ENCODE results near the gene CBX7.

CBX7 gene

GRCh38 chr22:39155421-39155820 is 2.9 kb upstream of the CBX7 start:
- no peaks in the 10 kb centered on the region for H3K36me3 ChIP-seq (ENCODE audit: low read depth)
- ATAC-seq (ENCODE audit: low read depth) (no peak), DNase-seq (ENCODE audit: low spot score) (no peak)
- H3K4me3 ChIP-seq (ENCODE audit: severe bottlenecking) = no peak overlapping the region
- TF ChIP-seq, protein P1, sequence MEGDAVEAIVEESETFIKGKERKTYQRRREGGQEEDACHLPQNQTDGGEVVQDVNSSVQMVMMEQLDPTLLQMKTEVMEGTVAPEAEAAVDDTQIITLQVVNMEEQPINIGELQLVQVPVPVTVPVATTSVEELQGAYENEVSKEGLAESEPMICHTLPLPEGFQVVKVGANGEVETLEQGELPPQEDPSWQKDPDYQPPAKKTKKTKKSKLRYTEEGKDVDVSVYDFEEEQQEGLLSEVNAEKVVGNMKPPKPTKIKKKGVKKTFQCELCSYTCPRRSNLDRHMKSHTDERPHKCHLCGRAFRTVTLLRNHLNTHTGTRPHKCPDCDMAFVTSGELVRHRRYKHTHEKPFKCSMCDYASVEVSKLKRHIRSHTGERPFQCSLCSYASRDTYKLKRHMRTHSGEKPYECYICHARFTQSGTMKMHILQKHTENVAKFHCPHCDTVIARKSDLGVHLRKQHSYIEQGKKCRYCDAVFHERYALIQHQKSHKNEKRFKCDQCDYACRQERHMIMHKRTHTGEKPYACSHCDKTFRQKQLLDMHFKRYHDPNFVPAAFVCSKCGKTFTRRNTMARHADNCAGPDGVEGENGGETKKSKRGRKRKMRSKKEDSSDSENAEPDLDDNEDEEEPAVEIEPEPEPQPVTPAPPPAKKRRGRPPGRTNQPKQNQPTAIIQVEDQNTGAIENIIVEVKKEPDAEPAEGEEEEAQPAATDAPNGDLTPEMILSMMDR (IDR thresholded peaks at IDR 0.05; ENCODE audit: poor library complexity, severe bottlenecking) = no peak
- H3K27ac ChIP-seq (ENCODE audit: poor library complexity, severe bottlenecking) = no peak overlapping the region
- H3K4me1 ChIP-seq (ENCODE audit: insufficient read depth, poor library complexity, severe bottlenecking) = no peaks in the 10 kb centered on the region
- no peaks in the 10 kb centered on the region for H3K27me3 ChIP-seq (ENCODE audit: insufficient read depth, poor library complexity, severe bottlenecking)
- H3K9me3 ChIP-seq (ENCODE audit: severe bottlenecking) = no peaks in the 10 kb centered on the region

- no peak for DNase-seq (ENCODE audit: low spot score)
- H3K36me3 ChIP-seq (ENCODE audit: low read depth) = no peaks in the 10 kb centered on the region
- peak overlapping the region; percentile 46 for H3K4me3 ChIP-seq (ENCODE audit: severe bottlenecking)
- peak overlapping the region; percentile 36 for H3K27ac ChIP-seq (ENCODE audit: poor library complexity, severe bottlenecking)
- no peaks in the 10 kb centered on the region for H3K9me3 ChIP-seq (ENCODE audit: severe bottlenecking)
- H3K4me1 ChIP-seq (ENCODE audit: insufficient read depth, poor library complexity, severe bottlenecking) = no peaks in the 10 kb centered on the region
- ATAC-seq (ENCODE audit: low read depth) = peak; percentile 8; the same call in 2 of the 3 replicates
- no peaks in the 10 kb centered on the region for H3K27me3 ChIP-seq (ENCODE audit: insufficient read depth, poor library complexity, severe bottlenecking)
- TF ChIP-seq, protein P1 (IDR thresholded peaks at IDR 0.05; ENCODE audit: poor library complexity, severe bottlenecking) = no peak
These were observed 789 bp upstream of the CBX7 start for GRCh38 chr22:39153220-39153717.

DNA sequence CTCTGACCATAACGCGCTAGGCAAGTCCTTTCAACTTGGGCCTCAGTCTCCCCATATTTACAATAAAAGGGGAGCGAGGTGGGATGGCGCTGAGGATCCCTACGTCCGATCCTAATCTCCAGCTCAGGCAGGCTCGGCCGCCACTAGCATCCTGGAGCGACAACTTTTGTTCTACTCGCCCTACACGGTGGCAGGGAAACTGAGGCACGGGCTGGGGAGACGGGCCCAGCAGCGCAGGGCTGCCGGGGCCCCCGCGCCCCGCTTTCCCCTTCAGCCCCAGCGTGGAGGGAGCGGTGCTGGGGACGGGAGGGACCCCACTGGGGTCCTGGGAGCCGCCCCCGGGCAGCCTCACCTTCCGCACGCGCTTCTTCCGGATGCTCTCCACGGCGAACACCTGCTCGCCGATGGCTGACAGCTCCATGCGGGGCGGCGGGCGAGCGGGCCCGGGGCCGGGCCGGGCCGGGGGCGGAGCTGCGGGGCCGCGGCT is 413 bp downstream of the CBX7 start:
- DNase-seq (ENCODE audit: low spot score) (no peak), ATAC-seq (ENCODE audit: low read depth) (no peak; the same call in 1 of the 3 replicates)
- no peaks in the 10 kb centered on the region for H3K9me3 ChIP-seq (ENCODE audit: severe bottlenecking)
- H3K4me3 ChIP-seq (ENCODE audit: severe bottlenecking) = peak overlapping the region; percentile 46
- H3K36me3 ChIP-seq (ENCODE audit: low read depth) = no peaks in the 10 kb centered on the region
- no peaks in the 10 kb centered on the region for H3K4me1 ChIP-seq (ENCODE audit: insufficient read depth, poor library complexity, severe bottlenecking)
- no peaks in the 10 kb centered on the region for H3K27me3 ChIP-seq (ENCODE audit: insufficient read depth, poor library complexity, severe bottlenecking)
- no peak overlapping the region for H3K27ac ChIP-seq (ENCODE audit: poor library complexity, severe bottlenecking)
- TF ChIP-seq, protein P1 (IDR thresholded peaks at IDR 0.05; ENCODE audit: poor library complexity, severe bottlenecking) = no peak

- H3K4me3 ChIP-seq (ENCODE audit: severe bottlenecking) = no peak overlapping the region
- TF ChIP-seq, protein P1 (IDR thresholded peaks at IDR 0.05; ENCODE audit: poor library complexity, severe bottlenecking) = no peak
- H3K27me3 ChIP-seq (ENCODE audit: insufficient read depth, poor library complexity, severe bottlenecking) = no peaks in the 10 kb centered on the region
- ATAC-seq (ENCODE audit: low read depth) = no peak
- H3K9me3 ChIP-seq (ENCODE audit: severe bottlenecking) = no peaks in the 10 kb centered on the region
- H3K27ac ChIP-seq (ENCODE audit: poor library complexity, severe bottlenecking) = no peak overlapping the region
- H3K36me3 ChIP-seq (ENCODE audit: low read depth) = no peaks in the 10 kb centered on the region
- DNase-seq (ENCODE audit: low spot score) = no peak
- H3K4me1 ChIP-seq (ENCODE audit: insufficient read depth, poor library complexity, severe bottlenecking) = no peaks in the 10 kb centered on the region
These were observed 1.0 kb downstream of the CBX7 start for GRCh38 chr22:39151329-39151975.

DNA sequence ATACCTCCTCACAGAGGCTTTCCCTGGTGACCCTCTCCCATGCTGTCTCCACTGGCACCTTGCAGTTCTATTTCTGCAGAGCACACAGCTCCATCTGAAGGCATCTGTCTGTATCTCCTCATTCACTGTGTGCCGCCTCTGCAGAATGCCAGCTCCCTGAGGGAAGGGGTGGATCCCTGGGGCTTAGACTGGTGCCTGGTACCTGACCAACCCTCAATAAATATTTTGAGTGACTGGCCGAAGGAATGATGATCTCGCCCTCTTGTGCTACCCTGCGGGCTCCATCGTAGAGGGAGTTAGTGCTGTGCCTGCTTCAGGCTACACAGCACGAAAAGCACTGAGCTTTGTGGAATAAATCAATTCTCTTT is 1.6 kb downstream of the CBX7 start:
- H3K36me3 ChIP-seq (ENCODE audit: low read depth) = no peaks in the 10 kb centered on the region
- no peak overlapping the region for H3K27ac ChIP-seq (ENCODE audit: poor library complexity, severe bottlenecking)
- H3K4me3 ChIP-seq (ENCODE audit: severe bottlenecking) = no peak overlapping the region
- H3K9me3 ChIP-seq (ENCODE audit: severe bottlenecking) = no peaks in the 10 kb centered on the region
- H3K27me3 ChIP-seq (ENCODE audit: insufficient read depth, poor library complexity, severe bottlenecking) = no peaks in the 10 kb centered on the region
- no peaks in the 10 kb centered on the region for H3K4me1 ChIP-seq (ENCODE audit: insufficient read depth, poor library complexity, severe bottlenecking)
- no peak for DNase-seq (ENCODE audit: low spot score)
- peak; percentile 7; the same call in 1 of the 3 replicates for ATAC-seq (ENCODE audit: low read depth)
- TF ChIP-seq, protein P1 (IDR thresholded peaks at IDR 0.05; ENCODE audit: poor library complexity, severe bottlenecking) = no peak
